Measurements from ENCODE around the gene EIF2B5.
"Not testable (repeated sequence)": the region's sequence is repeated elsewhere in the genome, so short reads cannot be mapped to it uniquely, and the experiment has no call there.

Gene EIF2B5

GRCh38 chr3:184135149-184135910 is at the start of gene EIF2B5:
TSS of gene EIF2B5 (plus strand) at chr3:184135358. CDS start at chr3:184135386, 28 bp downstream.
- DNase-seq (ENCODE audit: low read depth) = peak; percentile 73

- no peak for DNase-seq (ENCODE audit: low read depth)
These were observed 49.7 kb upstream of the EIF2B5 start for GRCh38 chr3:184085389-184085852.

GRCh38 chr3:184092199-184092598 is 43.0 kb upstream of the EIF2B5 start:
- DNase-seq (ENCODE audit: low read depth) = no peak

- DNase-seq (ENCODE audit: low read depth) = no peak
These were observed 38.3 kb upstream of the EIF2B5 start, which contains the start of gene HTR3E for GRCh38 chr3:184096811-184097383. TSS of gene HTR3E (plus strand) at chr3:184097064. CDS start at chr3:184097530, 466 bp downstream.

GRCh38 chr3:184097556-184097955 is 37.6 kb upstream of the EIF2B5 start:
- no peak for DNase-seq (ENCODE audit: low read depth)

GRCh38 chr3:184099806-184100686 is 35.1 kb upstream of the EIF2B5 start:
- no peak for DNase-seq (ENCODE audit: low read depth)

GRCh38 chr3:184110316-184110725 is 24.8 kb upstream of the EIF2B5 start:
- no peak for DNase-seq (ENCODE audit: low read depth)

GRCh38 chr3:184116017-184116416 is 19.1 kb upstream of the EIF2B5 start:
- no peak for DNase-seq (ENCODE audit: low read depth)

GRCh38 chr3:184117636-184118035 is 17.5 kb upstream of the EIF2B5 start:
- DNase-seq (ENCODE audit: low read depth) = no peak

- DNase-seq (ENCODE audit: low read depth) = not testable (repeated sequence)
These were observed 14.1 kb upstream of the EIF2B5 start for GRCh38 chr3:184121031-184121430.

- DNase-seq (ENCODE audit: low read depth) = no peak
These were observed 9.2 kb upstream of the EIF2B5 start for GRCh38 chr3:184126006-184126405.

- no peak for DNase-seq (ENCODE audit: low read depth)
These were observed 6.1 kb upstream of the EIF2B5 start for GRCh38 chr3:184129012-184129411.

GRCh38 chr3:184132945-184133344 is 2.2 kb upstream of the EIF2B5 start:
- DNase-seq (ENCODE audit: low read depth) = no peak

- DNase-seq (ENCODE audit: low read depth) = peak; percentile 28
These were observed 1.1 kb upstream of the EIF2B5 start for GRCh38 chr3:184133840-184134745.

- DNase-seq (ENCODE audit: low read depth) = no peak
These were observed 411 bp upstream of the EIF2B5 start for GRCh38 chr3:184134746-184135148.

- DNase-seq (ENCODE audit: low read depth) = no peak
These were observed 728 bp downstream of the EIF2B5 start for GRCh38 chr3:184135911-184136260.

- no peak for DNase-seq (ENCODE audit: low read depth)
These were observed 5.3 kb downstream of the EIF2B5 start for GRCh38 chr3:184140436-184140835.

GRCh38 chr3:184142199-184142598 is 7.0 kb downstream of the EIF2B5 start:
- no peak for DNase-seq (ENCODE audit: low read depth)

GRCh38 chr3:184143327-184143726 is 8.2 kb downstream of the EIF2B5 start:
- no peak for DNase-seq (ENCODE audit: low read depth)

- DNase-seq (ENCODE audit: low read depth) = no peak
These were observed 9.3 kb downstream of the EIF2B5 start for GRCh38 chr3:184144505-184144904.

GRCh38 chr3:184145111-184145524 is 10.0 kb downstream of the EIF2B5 start:
- DNase-seq (ENCODE audit: low read depth) = no peak

Data from stimulated activated CD8-positive, alpha-beta memory T cell treated with anti-CD3 and anti-CD28 coated beads, Interleukin-12 subunit alpha, Interleukin-12 subunit beta, amount 100 ng/mL, for 4 hours (primary cell).